Measurements from ENCODE around the gene ARHGEF4. TPM values are rescaled to one million over a fixed set of nuclear protein-coding genes. Genes with fewer than 3 reads are reported as not detected.
"Not testable (repeated sequence)": the region's sequence is repeated elsewhere in the genome, so short reads cannot be mapped to it uniquely, and the experiment has no call there.

ARHGEF4 gene
- total RNA-seq, 1 experiment from 2014 or later = 12.6 TPM

GRCh38 chr2:130992003-130992402 lies 155.3 kb downstream of the ARHGEF4 start:
- H3K4me3 Mint-ChIP-seq; H2BK5ac ChIP-seq (ENCODE audit: insufficient read length, low read length); H3K23me2 ChIP-seq (ENCODE audit: insufficient read length, low read depth, low read length, poor library complexity, severe bottlenecking); H3K27me3 ChIP-seq (ENCODE audit: insufficient read depth, low read length); H3K27me3 Mint-ChIP-seq (ENCODE audit: low read depth); H3K14ac ChIP-seq (ENCODE audit: insufficient read depth, low read length); H3K36me3 Mint-ChIP-seq (ENCODE audit: insufficient read depth in 1 of 3, low read depth in 3 of 3); H4K8ac ChIP-seq (replicated peaks; ENCODE audit: insufficient read length, low read depth, low read length); H3K4ac ChIP-seq (ENCODE audit: low read depth, low read length); H3K27ac ChIP-seq (ENCODE audit: insufficient read length, low read depth, low read length); H4K5ac ChIP-seq (ENCODE audit: insufficient read length, low read depth, low read length); H3K56ac ChIP-seq (ENCODE audit: insufficient read length, low read depth, low read length); H3K23ac ChIP-seq (ENCODE audit: insufficient read length, low read depth, low read length); H4K91ac ChIP-seq (ENCODE audit: insufficient read length, low read depth, low read length); H2AK5ac ChIP-seq (ENCODE audit: insufficient read length, low read length); H2BK12ac ChIP-seq (ENCODE audit: insufficient read length, low read depth, low read length); H3K4me1 Mint-ChIP-seq; H3T11ph ChIP-seq (ENCODE audit: low read length); H3K79me2 ChIP-seq (ENCODE audit: insufficient read depth, low read length); H2BK15ac ChIP-seq (ENCODE audit: low read depth, low read length); H3K4me1 ChIP-seq (ENCODE audit: insufficient read depth, low read length); H2BK20ac ChIP-seq (ENCODE audit: low read depth, low read length, poor library complexity, severe bottlenecking); H3K9ac ChIP-seq (ENCODE audit: extremely low read depth, insufficient read length, low read length); DNase-seq; H3K79me1 ChIP-seq (ENCODE audit: insufficient read depth, low read depth, low read length, poor library complexity, severe bottlenecking); H3K9me3 ChIP-seq (ENCODE audit: control insufficient read depth, low read depth, low read length); H2BK120ac ChIP-seq (ENCODE audit: low read depth, low read length, poor library complexity, severe bottlenecking); H3K9me3 Mint-ChIP-seq; H4K20me1 ChIP-seq (ENCODE audit: control insufficient read depth, insufficient read depth, insufficient read length); H3K18ac ChIP-seq (ENCODE audit: insufficient read length, low read depth, low read length); H3K4me2 ChIP-seq (ENCODE audit: insufficient read depth, insufficient read length, low read length); H2AFZ ChIP-seq (ENCODE audit: low read length): not testable (repeated sequence)
- peak overlapping the region in 1 of 3 experiments; percentile 97; a peak in 2 of 7 replicates for H3K27ac Mint-ChIP-seq
- no CpG with 5 or more reads among the region's 10 CpGs for WGBS (ENCODE audit: extremely low coverage, insufficient read length, low lambda C conversion rate)
